HG02885 (cell line): Measurements from ENCODE around the gene SSH3.

Experiments used
- ATAC-seq: cut with Tn5 transposase; IDR thresholded peaks from one replicate; pipeline ENCODE4 v1.9.1; 2021; ENCODE audit warnings: mild to moderate bottlenecking; ENCODE audit not compliant: unreplicated experiment, poor library complexity

Gene SSH3

GRCh38 chr11:67291481-67292381 is 11.6 kb upstream of the SSH3 start:
- ATAC-seq = no peak

GRCh38 chr11:67292671-67293070 is 10.7 kb upstream of the SSH3 start:
- no peak for ATAC-seq

DNA sequence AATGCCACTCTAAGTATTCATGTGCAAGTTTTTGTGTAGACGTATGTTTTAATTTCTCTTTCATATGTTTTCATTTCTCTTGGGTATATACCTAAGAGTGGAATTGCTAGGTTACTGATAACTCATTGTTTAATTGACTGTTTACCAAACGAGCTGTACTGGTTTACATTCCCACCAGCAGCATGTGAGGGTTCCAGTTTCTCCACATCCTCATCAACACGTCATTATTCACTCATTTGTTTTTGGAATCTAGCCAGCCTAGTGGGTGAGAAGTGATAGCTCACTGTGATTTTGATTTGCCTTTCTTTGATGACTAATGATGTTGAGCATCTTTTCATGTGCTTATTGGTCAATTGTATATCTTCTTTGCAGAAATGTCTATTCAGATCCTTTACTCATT is 10.2 kb upstream of the SSH3 start:
- ATAC-seq = no peak

DNA sequence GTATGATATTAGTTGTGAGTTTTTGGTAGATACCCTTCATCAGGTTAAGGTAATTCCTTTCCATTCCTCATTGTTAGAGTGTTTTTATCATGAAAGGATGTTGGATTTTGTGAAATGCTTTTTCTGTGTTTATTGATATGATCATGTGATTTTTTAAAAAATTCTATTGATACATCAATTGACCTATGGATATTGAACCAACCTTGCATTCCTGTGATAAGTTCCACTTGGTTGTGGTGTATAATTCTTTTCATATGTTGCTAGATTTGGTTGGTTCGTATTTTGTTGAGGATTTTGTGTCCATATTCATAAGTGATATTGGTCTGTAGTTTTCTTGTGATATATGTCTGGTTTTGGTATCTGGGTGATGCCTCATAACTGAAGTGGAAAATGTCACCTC is 7.5 kb upstream of the SSH3 start:
- ATAC-seq = no peak

GRCh38 chr11:67298786-67299185 is 4.5 kb upstream of the SSH3 start:
- ATAC-seq = no peak

GRCh38 chr11:67299471-67300191 is 3.7 kb upstream of the SSH3 start:
- no peak for ATAC-seq

DNA sequence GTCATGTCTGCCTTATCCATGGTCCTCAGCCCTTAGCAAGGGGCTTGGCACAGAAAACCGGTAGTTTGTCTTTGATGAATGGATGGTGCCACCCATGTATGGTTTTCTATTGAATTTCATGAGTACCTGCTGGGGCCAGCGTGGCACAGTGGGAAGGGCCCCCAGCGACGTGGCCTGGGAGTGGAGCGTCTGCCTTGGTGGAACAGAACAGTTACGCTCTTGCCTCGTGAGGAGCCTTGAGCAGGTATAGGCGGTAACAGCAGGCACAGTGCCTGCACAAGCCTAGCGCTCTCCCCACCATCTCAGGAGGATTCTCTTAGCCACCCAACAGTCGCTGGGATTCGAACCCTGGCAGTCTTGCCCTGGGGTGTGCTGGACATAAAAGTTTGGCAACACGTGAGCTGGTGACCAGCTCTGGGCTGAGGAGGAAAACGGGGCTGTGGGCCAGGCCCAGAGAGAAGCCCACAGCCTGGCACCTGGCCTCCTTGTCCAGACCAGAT is 3.0 kb upstream of the SSH3 start:
- no peak for ATAC-seq

DNA sequence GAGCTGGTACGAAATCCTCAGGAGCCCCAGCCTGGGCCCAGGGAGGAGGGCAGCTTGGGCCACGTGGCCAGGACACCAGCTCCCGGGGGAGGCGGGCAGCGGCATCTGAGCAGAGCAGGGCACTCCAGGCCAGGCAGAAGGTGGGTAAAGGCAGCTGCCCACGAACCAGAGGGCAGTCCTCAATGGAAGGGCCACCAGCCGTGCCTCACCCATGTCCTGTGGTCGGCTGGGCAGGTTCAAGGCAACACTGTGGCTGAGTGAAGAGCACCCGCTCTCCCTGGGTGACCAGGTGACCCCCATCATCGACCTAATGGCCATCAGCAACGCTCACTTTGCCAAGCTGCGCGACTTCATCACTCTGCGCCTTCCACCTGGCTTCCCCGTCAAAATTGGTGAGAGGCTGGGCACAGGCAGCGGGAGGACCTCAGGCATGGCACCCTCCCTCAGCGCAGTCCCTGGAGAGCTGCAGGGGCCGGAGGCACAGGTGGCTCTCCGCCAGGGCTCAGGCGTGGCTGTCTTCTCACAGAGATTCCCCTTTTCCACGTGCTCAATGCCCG is 2.5 kb upstream of the SSH3 start:
- ATAC-seq = no peak

GRCh38 chr11:67301313-67301921 is 1.9 kb upstream of the SSH3 start:
- ATAC-seq = no peak

- no peak for ATAC-seq
These were observed 1.3 kb upstream of the SSH3 start for GRCh38 chr11:67301951-67302516.

GRCh38 chr11:67302571-67303131 is 679 bp upstream of the SSH3 start:
- ATAC-seq = no peak

DNA sequence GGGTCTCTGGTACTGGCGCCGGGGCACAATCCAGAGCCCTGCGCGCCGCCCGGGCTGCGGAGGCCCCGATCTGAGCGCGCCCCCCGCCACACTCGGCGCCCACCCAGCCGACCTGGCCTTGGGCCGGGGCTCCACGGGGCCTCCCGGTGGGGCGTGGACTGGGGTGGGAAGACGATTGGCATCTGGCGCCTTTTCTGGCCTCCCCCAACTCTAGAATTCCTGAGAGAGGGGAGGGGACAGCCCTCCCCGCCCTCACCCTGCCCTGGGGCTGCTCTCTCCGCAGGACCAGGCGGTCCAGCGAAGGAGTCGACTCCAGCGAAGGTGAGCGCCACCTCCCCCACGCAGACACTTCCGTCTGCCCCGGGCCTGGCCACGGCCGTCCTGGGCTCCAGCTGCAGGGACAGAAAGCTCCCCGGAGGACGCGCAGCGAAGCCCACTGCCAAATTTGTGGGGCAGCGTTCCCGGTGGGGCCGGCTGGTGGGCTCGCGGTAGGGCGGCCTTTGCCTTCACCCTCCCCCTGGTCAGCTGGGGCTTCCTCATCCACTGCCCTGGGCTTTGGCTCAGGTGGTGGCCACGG is 593 bp downstream of the SSH3 start:
- no peak for ATAC-seq

GRCh38 chr11:67304511-67305113 is 1.3 kb downstream of the SSH3 start:
- no peak for ATAC-seq

GRCh38 chr11:67306769-67307544 is 3.6 kb downstream of the SSH3 start:
- no peak for ATAC-seq

GRCh38 chr11:67307545-67308001 is 4.2 kb downstream of the SSH3 start:
- no peak for ATAC-seq

- ATAC-seq = no peak
These were observed 4.9 kb downstream of the SSH3 start for GRCh38 chr11:67308031-67308866.

DNA sequence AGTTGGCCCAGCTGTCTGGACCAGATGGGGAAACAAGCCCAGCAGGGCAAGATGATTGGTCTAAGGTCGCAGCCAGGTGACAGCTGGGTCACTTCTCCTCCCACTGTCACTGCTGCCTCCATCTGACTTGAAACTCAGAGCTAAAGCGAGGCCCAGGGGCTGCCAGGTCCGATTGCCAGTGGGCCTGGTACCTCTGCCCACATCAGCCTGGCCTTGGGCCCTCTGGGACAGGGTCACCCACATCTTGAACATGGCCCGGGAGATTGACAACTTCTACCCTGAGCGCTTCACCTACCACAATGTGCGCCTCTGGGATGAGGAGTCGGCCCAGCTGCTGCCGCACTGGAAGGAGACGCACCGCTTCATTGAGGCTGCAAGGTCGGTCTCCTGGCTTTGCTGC is 5.8 kb downstream of the SSH3 start:
- no peak for ATAC-seq

- no peak for ATAC-seq
These were observed 6.3 kb downstream of the SSH3 start for GRCh38 chr11:67309661-67310061.
